Mesenchymal stem cell (in vitro differentiated cells and primary cell): ENCODE data around the gene KRT9.

ENCODE experiments used
- DNase-seq: peaks from one replicate; pipeline ENCODE4 v3.0.0-alpha.2; 2013
- H2AFZ ChIP-seq: one replicate; pipeline ENCODE4 v1.6.1; 2013; ENCODE audit warnings: low read depth, mild to moderate bottlenecking, control low read depth, inconsistent platforms, low read length, moderate library complexity
- H2AK5ac ChIP-seq: 2 replicates; pipeline ENCODE4 v1.6.1; 2013; ENCODE audit warnings: low read length, moderate library complexity, mild to moderate bottlenecking, inconsistent platforms; ENCODE audit not compliant: severe bottlenecking
- H2BK120ac ChIP-seq: one replicate; pipeline ENCODE4 v1.6.1; 2013; ENCODE audit warnings: low read depth, mild to moderate bottlenecking, inconsistent platforms, low read length, moderate library complexity
- H2BK12ac ChIP-seq, 2 experiments: one replicate each; pipeline ENCODE4 v1.6.1; 2013; ENCODE audit warnings: inconsistent platforms in 2 of 2, low read length in 2 of 2, mild to moderate bottlenecking in 2 of 2, moderate library complexity in 2 of 2, control low read depth in 1 of 2
- H2BK15ac ChIP-seq: one replicate; pipeline ENCODE4 v1.6.1; 2013; ENCODE audit warnings: mild to moderate bottlenecking, low read depth, inconsistent platforms; ENCODE audit not compliant: poor library complexity, severe bottlenecking
- H2BK5ac ChIP-seq: 2 replicates; pipeline ENCODE4 v1.6.1; 2013; ENCODE audit warnings: low read depth, mild to moderate bottlenecking, low read length, control low read depth, inconsistent platforms; ENCODE audit not compliant: poor library complexity, severe bottlenecking
- H3K14ac ChIP-seq, 2 experiments: one replicate each; pipeline ENCODE4 v1.6.1; 2013; ENCODE audit warnings: inconsistent platforms in 2 of 2, low read length in 2 of 2, control low read depth in 1 of 2, mild to moderate bottlenecking in 1 of 2, moderate library complexity in 1 of 2
- H3K18ac ChIP-seq, 2 experiments: one replicate each; pipeline ENCODE4 v1.6.1; 2013; ENCODE audit warnings: inconsistent platforms in 2 of 2, low read length in 2 of 2, control low read depth in 1 of 2, low read depth in 1 of 2, mild to moderate bottlenecking in 1 of 2
- H3K23ac ChIP-seq, 2 experiments: one replicate each; pipeline ENCODE4 v1.6.1; 2013; ENCODE audit warnings: inconsistent platforms in 2 of 2, low read length in 2 of 2, mild to moderate bottlenecking in 2 of 2, moderate library complexity in 2 of 2, control low read depth in 1 of 2
- H3K27ac ChIP-seq: 2 replicates; pipeline ENCODE4 v1.5.1; 2013; ENCODE audit warnings: mild to moderate bottlenecking, moderate library complexity, low read length, control low read depth, inconsistent platforms; ENCODE audit not compliant: poor library complexity, severe bottlenecking
- H3K27me3 ChIP-seq, 2 experiments: 2 replicates each; pipeline versions ENCODE4 v1.6.1 to v1.7.0; 2013; ENCODE audit warnings: low read length in 2 of 2, mild to moderate bottlenecking in 2 of 2, moderate library complexity in 2 of 2, control low read depth in 1 of 2, inconsistent platforms in 1 of 2; ENCODE audit not compliant: control insufficient read depth in 1 of 2, insufficient read depth in 1 of 2
- H3K36me3 ChIP-seq, 2 experiments: 2 replicates each; pipeline versions ENCODE4 v1.6.1 to v1.7.0; 2013; ENCODE audit warnings: low read length in 2 of 2, control low read depth in 1 of 2, inconsistent platforms in 1 of 2, low read depth in 1 of 2, mild to moderate bottlenecking in 1 of 2; ENCODE audit not compliant: insufficient read depth in 2 of 2, control insufficient read depth in 1 of 2
- H3K4ac ChIP-seq, 2 experiments: one replicate each; pipeline ENCODE4 v1.6.1; 2013; ENCODE audit warnings: inconsistent platforms in 2 of 2, low read length in 2 of 2, mild to moderate bottlenecking in 2 of 2, moderate library complexity in 2 of 2, control low read depth in 1 of 2, low read depth in 1 of 2
- H3K4me1 ChIP-seq: 2 replicates; pipeline ENCODE4 v1.6.1; 2013; ENCODE audit warnings: low read depth, low read length, control low read depth; ENCODE audit not compliant: control insufficient read depth, insufficient read depth
- H3K4me2 ChIP-seq: 2 replicates; pipeline ENCODE4 v1.6.1; 2013; ENCODE audit warnings: low read length, mild to moderate bottlenecking, inconsistent platforms; ENCODE audit not compliant: poor library complexity, severe bottlenecking
- H3K4me3 ChIP-seq, 2 experiments: 2 replicates each; pipeline versions ENCODE4 v1.5.1 to v1.7.0; 2013; ENCODE audit warnings: low read length in 2 of 2, mild to moderate bottlenecking in 2 of 2, control low read depth in 1 of 2, low read depth in 1 of 2; ENCODE audit not compliant: insufficient read depth in 1 of 2
- H3K79me1 ChIP-seq: replicated peaks from 2 replicates; pipeline ENCODE4 v1.6.1; 2013; ENCODE audit warnings: mild to moderate bottlenecking, control low read depth, low read length, inconsistent platforms; ENCODE audit not compliant: poor library complexity, severe bottlenecking
- H3K9ac ChIP-seq: 2 replicates; pipeline ENCODE4 v1.7.0; 2013; ENCODE audit warnings: mild to moderate bottlenecking, low read length, moderate library complexity
- H3K9me3 ChIP-seq: 2 replicates; pipeline ENCODE4 v1.7.0; 2013; ENCODE audit warnings: mild to moderate bottlenecking, low read length; ENCODE audit not compliant: control insufficient read depth
- H4K8ac ChIP-seq: one replicate; pipeline ENCODE4 v1.6.1; 2013; ENCODE audit warnings: inconsistent platforms, mild to moderate bottlenecking, low read length, moderate library complexity
- H4K91ac ChIP-seq: one replicate; pipeline ENCODE4 v1.6.1; 2013; ENCODE audit warnings: mild to moderate bottlenecking, low read length, inconsistent platforms
- WGBS: methylation state at CpG from one replicate; pipeline ENCODE4 v1.1.7; 2013; ENCODE audit warnings: mixed read lengths; 5-methylcytosine and 5-hydroxymethylcytosine counted together

KRT9 gene

GRCh38 chr17:41551365-41551764, 20.5 kb downstream of the KRT9 start:
- Histone ChIP-seq H3K27me3 (peaks cover 8 to 12% of the 10 kb centered on the region in 2 experiments), H3K4me3 (no peak overlapping the region), H3K9ac (no peak overlapping the region), H3K4me2 (no peak overlapping the region), H2BK12ac (no peak overlapping the region), H2BK120ac (no peak overlapping the region), H3K23ac (no peak overlapping the region), H3K79me1 (no peaks in the 10 kb centered on the region), H3K18ac (no peak overlapping the region), H3K4ac (peak overlapping the region; percentile 7 to 46), H3K9me3 (peaks cover 9% of the 10 kb centered on the region), H3K27ac (no peak overlapping the region), H4K91ac (no peak overlapping the region), H4K8ac (no peak overlapping the region), H2AK5ac (peak overlapping the region; percentile 73), H3K4me1 (peaks cover 31% of the 10 kb centered on the region), H3K14ac (no peak overlapping the region), H2BK5ac (no peak overlapping the region), H3K36me3 (no peaks in the 10 kb centered on the region), H2BK15ac (no peak overlapping the region), H2AFZ (no peak overlapping the region)
- peak; percentile 54 for DNase-seq
- 67% methylated on average over 3 of the region's 5 CpGs for WGBS

- WGBS: 6% methylated on average over 7 of the region's 8 CpGs
- H3K4ac ChIP-seq: no peak overlapping the region
Observed at GRCh38 chr17:41549596-41550039, 22.2 kb downstream of the KRT9 start.

GRCh38 chr17:41548844-41549595, 22.8 kb downstream of the KRT9 start:
- Histone ChIP-seq H2BK12ac (peak overlapping the region; percentile 95 to 98), H3K4me1 (peaks cover 40% of the 10 kb centered on the region), H2BK5ac (peak overlapping the region; percentile 91), H3K27me3 (no peaks in the 10 kb centered on the region), H2AK5ac (peak overlapping the region; percentile 85), H3K79me1 (no peaks in the 10 kb centered on the region), H3K4me3 (peak overlapping the region in 1 of 2 experiments; percentile 52), H4K91ac (peak overlapping the region; percentile 98), H4K8ac (peak overlapping the region; percentile 96), H2BK120ac (peak overlapping the region; percentile 97), H3K36me3 (no peaks in the 10 kb centered on the region), H3K14ac (peak overlapping the region in 1 of 2 experiments; percentile 56), H3K27ac (peak overlapping the region; percentile 89), H3K18ac (peak overlapping the region; percentile 89 to 95), H2AFZ (peak overlapping the region; percentile 74), H3K4me2 (peak overlapping the region; percentile 7), H3K23ac (peak overlapping the region in 1 of 2 experiments; percentile 16), H3K4ac (peak overlapping the region; percentile 93 to 96), H3K9me3 (peaks cover 9% of the 10 kb centered on the region), H3K9ac (peak overlapping the region; percentile 79), H2BK15ac (peak overlapping the region; percentile 93)
- WGBS: 2% methylated on average over 19 of the region's 25 CpGs
- peak; percentile 95 for DNase-seq

More at GRCh38 chr17:41549596-41550039, 22.2 kb downstream of the KRT9 start:
- Histone ChIP-seq H3K14ac (no peak overlapping the region), H3K4me1 (peaks cover 35% of the 10 kb centered on the region), H4K8ac (no peak overlapping the region), H3K4me2 (no peak overlapping the region), H2BK120ac (peak overlapping the region; percentile 76), H2AK5ac (peak overlapping the region; percentile 9), H3K18ac (no peak overlapping the region), H2BK15ac (no peak overlapping the region), H4K91ac (no peak overlapping the region), H2BK12ac (no peak overlapping the region), H2BK5ac (no peak overlapping the region), H3K23ac (no peak overlapping the region), H3K27ac (peak overlapping the region; percentile 4), H3K27me3 (no peaks in the 10 kb centered on the region), H3K36me3 (no peaks in the 10 kb centered on the region), H3K9me3 (peaks cover 9% of the 10 kb centered on the region), H3K4me3 (no peak overlapping the region), H3K79me1 (no peaks in the 10 kb centered on the region), H3K9ac (peak overlapping the region; percentile 79), H2AFZ (no peak overlapping the region)
- peak; percentile 89 for DNase-seq
